Astrocyte of the spinal cord (primary cell): Measurements from ENCODE around the gene RERE.
A peak's percentile ranks its signal among the peaks of the same experiment; 100 is the strongest.

Source experiments
- DNase-seq: peaks from one replicate; pipeline ENCODE4 v3.0.0; 2011; ENCODE audit warnings: low read depth, low spot score
- H3K4me3 ChIP-seq: 2 replicates; pipeline ENCODE4 v1.5.1; 2011; ENCODE audit warnings: low read depth, mild to moderate bottlenecking, low read length, moderate library complexity
- CTCF ChIP-seq: IDR thresholded peaks from 2 replicates; pipeline ENCODE4 v1.5.1; 2012; ENCODE audit warnings: low read depth, mild to moderate bottlenecking, low read length, inconsistent platforms
- in situ Hi-C: cut with HindIII; loops from 2 replicates; pipeline ENCODE4 v1.10.0; 2017; ENCODE audit warnings: low sequenced_read_pairs

Gene RERE

GRCh38 chr1:8817412-8818324, at the start of gene RERE:
TSS of gene RERE (minus strand) at chr1:8817640.
- H3K4me3 ChIP-seq, result peak within 1 kb of the TSS; percentile 85
- no peak for TF ChIP-seq CTCF
- in situ Hi-C loops, result no loop called here
- peak; percentile 95 for DNase-seq

- no peak for TF ChIP-seq CTCF
- no peak overlapping the region for H3K4me3 ChIP-seq
- in situ Hi-C loops, result no loop called here
- DNase-seq, result no peak
Measured at GRCh38 chr1:8866792-8867415, 49.5 kb upstream of the RERE start.

- in situ Hi-C loops, result no loop called here
- no peak overlapping the region for H3K4me3 ChIP-seq
- no peak for DNase-seq
- no peak for TF ChIP-seq CTCF
Measured at GRCh38 chr1:8866173-8866791, 48.8 kb upstream of the RERE start.

GRCh38 chr1:8864713-8865344, 47.4 kb upstream of the RERE start:
- no peak for DNase-seq
- no peak overlapping the region for H3K4me3 ChIP-seq
- TF ChIP-seq CTCF, result no peak
- in situ Hi-C loops, result no loop called here

GRCh38 chr1:8863794-8864233, 46.4 kb upstream of the RERE start:
- no peak for DNase-seq
- in situ Hi-C loops, result no loop called here
- no peak for TF ChIP-seq CTCF
- H3K4me3 ChIP-seq, result no peak overlapping the region

GRCh38 chr1:8863138-8863537, 45.7 kb upstream of the RERE start:
- DNase-seq, result no peak
- in situ Hi-C loops, result no loop called here
- no peak overlapping the region for H3K4me3 ChIP-seq
- no peak for TF ChIP-seq CTCF
